Panc1 (cell line): Measurements from ENCODE around the gene HECA. TPM values are rescaled to one million over a fixed set of nuclear protein-coding genes. Genes with fewer than 3 reads are reported as not detected.

Experiments
- ATAC-seq: fragments of 200-7000 bp; cut with Tn5 transposase; 2 replicates; pipeline ENCODE4 v1.9.1; 2020; ENCODE audit warnings: mild to moderate bottlenecking, moderate library complexity
- BruUV-seq: library from RNA; stranded (reverse); fragments of 400-500 nt; replicated peaks from 2 replicates; lab custom pipeline; 2021; lab: Mats Ljungman, UMichigan
- CTCF ChIA-PET: fragments of 300-600 bp; sonication (Branson Sonifier 250); formaldehyde crosslinking; loops from one replicate; lab custom pipeline; 2022; ENCODE audit warnings: antibody characterized with exemption; lab: Charles Lee
- POLR2A ChIA-PET: fragments of 300-600 bp; sonication (Branson Sonifier 250); formaldehyde crosslinking; loops from one replicate; lab custom pipeline; 2022; ENCODE audit warnings: antibody characterized with exemption; lab: Charles Lee
- DNase-seq: peaks from one replicate; pipeline ENCODE4 v3.0.0-alpha.2; 2010; ENCODE audit warnings: low read depth, low spot score
- H3K27ac ChIP-seq: 2 replicates; pipeline ENCODE4 v1.5.1; 2011; ENCODE audit warnings: mild to moderate bottlenecking, low read length, inconsistent platforms
- H3K27me3 ChIP-seq: fragments of 200-500 bp; sonication (Bioruptor generic); 2 replicates; pipeline ENCODE4 v1.6.0; 2014; ENCODE audit warnings: low read length, inconsistent platforms; ENCODE audit not compliant: control insufficient read depth, insufficient read depth
- H3K36me3 ChIP-seq: fragments of 200-500 bp; sonication (Bioruptor generic); 2 replicates; pipeline ENCODE4 v1.5.1; 2014; ENCODE audit warnings: inconsistent platforms, mild to moderate bottlenecking, low read length, moderate library complexity; ENCODE audit not compliant: control insufficient read depth, insufficient read depth
- H3K4me1 ChIP-seq: 2 replicates; pipeline ENCODE4 v1.5.1; 2011; ENCODE audit warnings: inconsistent platforms, mild to moderate bottlenecking, low read length, moderate library complexity; ENCODE audit not compliant: control insufficient read depth, insufficient read depth
- H3K4me3 ChIP-seq, 2 experiments: 2 replicates each; pipeline ENCODE4 v1.5.1; 2011 to 2012; ENCODE audit warnings: low read depth in 2 of 2, low read length in 2 of 2, mild to moderate bottlenecking in 2 of 2, inconsistent platforms in 1 of 2, moderate library complexity in 1 of 2
- H3K9me3 ChIP-seq: fragments of 200-500 bp; sonication (Bioruptor generic); 2 replicates; pipeline ENCODE4 v1.5.1; 2014; ENCODE audit warnings: low read depth, mild to moderate bottlenecking, inconsistent platforms, low read length, moderate library complexity; ENCODE audit not compliant: control insufficient read depth, insufficient read depth
- POLR2AphosphoS5 ChIP-seq: IDR thresholded peaks from 2 replicates; pipeline ENCODE4 v1.6.1; 2012; ENCODE audit warnings: mild to moderate bottlenecking, low read depth, low read length, moderate library complexity
- SIN3A ChIP-seq: IDR thresholded peaks from 2 replicates; pipeline ENCODE4 v1.6.1; 2012; ENCODE audit warnings: low read depth, mild to moderate bottlenecking, low read length, moderate library complexity, borderline replicate concordance; ENCODE audit not compliant: insufficient read depth
- TCF7L2 ChIP-seq: IDR thresholded peaks from 2 replicates; pipeline ENCODE4 v1.6.1; 2011; ENCODE audit warnings: mild to moderate bottlenecking, low read depth, low read length, inconsistent platforms
- in situ Hi-C: cut with HindIII; loops from 2 replicates; pipeline ENCODE4 v1.10.0; 2016; ENCODE audit warnings: low sequenced_read_pairs, low pct_unique_long_range_greater_than_20kb
- intact Hi-C: fragments of 100-400 bp; cut with micrococcal nuclease; formaldehyde crosslinking; loops from one replicate; pipeline ENCODE4 v1.10.0; 2022; ENCODE audit not compliant: unreplicated experiment
- total RNA-seq: library from RNA; stranded (reverse); gene quantifications from one replicate; pipeline ENCODE4 v1.2.1, GENCODE V29; 2021; ENCODE audit not compliant: unreplicated experiment
- TF ChIP-seq, protein P1 (sequence below), 2 experiments: IDR thresholded peaks; 2 replicates each; pipeline ENCODE4 v1.6.1; 2011 to 2012; ENCODE audit warnings: low read depth in 2 of 2, control low read depth in 1 of 2, low read length in 1 of 2, mild to moderate bottlenecking in 1 of 2, moderate library complexity in 1 of 2; ENCODE audit not compliant: insufficient read depth in 1 of 2
- TF ChIP-seq, protein P2 (sequence below): fragments of 450-650 bp; IDR thresholded peaks from 2 replicates; pipeline ENCODE4 v1.5.1; 2017; ENCODE audit warnings: mild to moderate bottlenecking

HECA gene
- total RNA-seq, 1 experiment from 2014 or later: 3.9 TPM

- in situ Hi-C loops (no loop called here), intact Hi-C loops (no loop called here)
- ATAC-seq: no peak
- Histone ChIP-seq H3K4me3 (no peak overlapping the region), H3K9me3 (no peaks in the 10 kb centered on the region), H3K4me1 (no peaks in the 10 kb centered on the region), H3K27ac (no peak overlapping the region), H3K27me3 (0 out of 2 replicates have a peak, but pooled peaks cover 2% of the 10 kb centered on the region), H3K36me3 (no peaks in the 10 kb centered on the region)
- no peak for TF ChIP-seq SIN3A
- no peak for TF ChIP-seq TCF7L2
- TF ChIP-seq POLR2AphosphoS5: no peak
- TF ChIP-seq, protein P1, sequence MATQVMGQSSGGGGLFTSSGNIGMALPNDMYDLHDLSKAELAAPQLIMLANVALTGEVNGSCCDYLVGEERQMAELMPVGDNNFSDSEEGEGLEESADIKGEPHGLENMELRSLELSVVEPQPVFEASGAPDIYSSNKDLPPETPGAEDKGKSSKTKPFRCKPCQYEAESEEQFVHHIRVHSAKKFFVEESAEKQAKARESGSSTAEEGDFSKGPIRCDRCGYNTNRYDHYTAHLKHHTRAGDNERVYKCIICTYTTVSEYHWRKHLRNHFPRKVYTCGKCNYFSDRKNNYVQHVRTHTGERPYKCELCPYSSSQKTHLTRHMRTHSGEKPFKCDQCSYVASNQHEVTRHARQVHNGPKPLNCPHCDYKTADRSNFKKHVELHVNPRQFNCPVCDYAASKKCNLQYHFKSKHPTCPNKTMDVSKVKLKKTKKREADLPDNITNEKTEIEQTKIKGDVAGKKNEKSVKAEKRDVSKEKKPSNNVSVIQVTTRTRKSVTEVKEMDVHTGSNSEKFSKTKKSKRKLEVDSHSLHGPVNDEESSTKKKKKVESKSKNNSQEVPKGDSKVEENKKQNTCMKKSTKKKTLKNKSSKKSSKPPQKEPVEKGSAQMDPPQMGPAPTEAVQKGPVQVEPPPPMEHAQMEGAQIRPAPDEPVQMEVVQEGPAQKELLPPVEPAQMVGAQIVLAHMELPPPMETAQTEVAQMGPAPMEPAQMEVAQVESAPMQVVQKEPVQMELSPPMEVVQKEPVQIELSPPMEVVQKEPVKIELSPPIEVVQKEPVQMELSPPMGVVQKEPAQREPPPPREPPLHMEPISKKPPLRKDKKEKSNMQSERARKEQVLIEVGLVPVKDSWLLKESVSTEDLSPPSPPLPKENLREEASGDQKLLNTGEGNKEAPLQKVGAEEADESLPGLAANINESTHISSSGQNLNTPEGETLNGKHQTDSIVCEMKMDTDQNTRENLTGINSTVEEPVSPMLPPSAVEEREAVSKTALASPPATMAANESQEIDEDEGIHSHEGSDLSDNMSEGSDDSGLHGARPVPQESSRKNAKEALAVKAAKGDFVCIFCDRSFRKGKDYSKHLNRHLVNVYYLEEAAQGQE (IDR thresholded peaks at IDR 0.05; ENCODE audit: insufficient read depth in 1 of 2, low read depth in 2 of 2, low read length in 1 of 2): no peak
- TF ChIP-seq, protein P2, sequence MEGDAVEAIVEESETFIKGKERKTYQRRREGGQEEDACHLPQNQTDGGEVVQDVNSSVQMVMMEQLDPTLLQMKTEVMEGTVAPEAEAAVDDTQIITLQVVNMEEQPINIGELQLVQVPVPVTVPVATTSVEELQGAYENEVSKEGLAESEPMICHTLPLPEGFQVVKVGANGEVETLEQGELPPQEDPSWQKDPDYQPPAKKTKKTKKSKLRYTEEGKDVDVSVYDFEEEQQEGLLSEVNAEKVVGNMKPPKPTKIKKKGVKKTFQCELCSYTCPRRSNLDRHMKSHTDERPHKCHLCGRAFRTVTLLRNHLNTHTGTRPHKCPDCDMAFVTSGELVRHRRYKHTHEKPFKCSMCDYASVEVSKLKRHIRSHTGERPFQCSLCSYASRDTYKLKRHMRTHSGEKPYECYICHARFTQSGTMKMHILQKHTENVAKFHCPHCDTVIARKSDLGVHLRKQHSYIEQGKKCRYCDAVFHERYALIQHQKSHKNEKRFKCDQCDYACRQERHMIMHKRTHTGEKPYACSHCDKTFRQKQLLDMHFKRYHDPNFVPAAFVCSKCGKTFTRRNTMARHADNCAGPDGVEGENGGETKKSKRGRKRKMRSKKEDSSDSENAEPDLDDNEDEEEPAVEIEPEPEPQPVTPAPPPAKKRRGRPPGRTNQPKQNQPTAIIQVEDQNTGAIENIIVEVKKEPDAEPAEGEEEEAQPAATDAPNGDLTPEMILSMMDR: no peak
- BruUV-seq: no TSS peak
- POLR2A ChIA-PET: no interaction called here
- CTCF ChIA-PET: no interaction called here
- DNase-seq: no peak
Observed at GRCh38 chr6:139201378-139201777, 66.5 kb downstream of the HECA start.

DNA sequence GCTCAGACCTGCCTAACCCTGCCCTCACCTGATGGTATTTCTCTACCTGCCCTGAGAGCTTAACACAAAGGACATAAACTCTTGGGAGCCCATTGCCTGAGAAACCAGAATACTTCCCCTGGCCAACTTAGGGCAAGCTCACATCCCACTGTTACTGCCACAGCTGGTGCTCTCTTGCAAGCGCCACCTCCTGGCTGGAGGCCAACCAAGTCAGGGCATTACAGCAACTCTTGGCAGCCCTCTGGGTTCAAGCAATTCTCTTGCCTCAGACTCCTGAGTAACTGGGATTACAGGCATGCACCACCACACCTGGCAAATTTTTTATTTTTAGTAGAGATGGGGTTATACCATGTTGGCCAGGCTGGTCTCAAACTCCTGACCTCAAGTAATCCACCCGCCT lies 70.1 kb downstream of the HECA start:
- H3K27ac ChIP-seq: no peak overlapping the region
- in situ Hi-C loops (no loop called here), intact Hi-C loops (no loop called here)
- POLR2A ChIA-PET: no interaction called here
- no peak overlapping the region for H3K4me3 ChIP-seq
- no peaks in the 10 kb centered on the region for H3K36me3 ChIP-seq
- no peaks in the 10 kb centered on the region for H3K9me3 ChIP-seq
- CTCF ChIA-PET: no interaction called here
- no peaks in the 10 kb centered on the region for H3K4me1 ChIP-seq
- TF ChIP-seq POLR2AphosphoS5 (no peak), SIN3A (no peak), TCF7L2 (no peak)
- TF ChIP-seq, protein P2: no peak
- TF ChIP-seq, protein P1 (IDR thresholded peaks at IDR 0.05; ENCODE audit: insufficient read depth in 1 of 2, low read depth in 2 of 2, low read length in 1 of 2): no peak
- 0 out of 2 replicates have a peak, but pooled peaks cover 2% of the 10 kb centered on the region for H3K27me3 ChIP-seq
- DNase-seq: no peak
- no peak for ATAC-seq
- BruUV-seq: no TSS peak
